ENCODE measurements around the gene SLC35E2B. TPM values are rescaled to one million over a fixed set of nuclear protein-coding genes. Genes with fewer than 3 reads are reported as not detected.
"Not testable (repeated sequence)": the region's sequence is repeated elsewhere in the genome, so short reads cannot be mapped to it uniquely, and the experiment has no call there.

The SLC35E2B gene
- total RNA-seq, 4 donors from 2014 or later = 34.0 to 59.9 (median 48.8) TPM

DNA sequence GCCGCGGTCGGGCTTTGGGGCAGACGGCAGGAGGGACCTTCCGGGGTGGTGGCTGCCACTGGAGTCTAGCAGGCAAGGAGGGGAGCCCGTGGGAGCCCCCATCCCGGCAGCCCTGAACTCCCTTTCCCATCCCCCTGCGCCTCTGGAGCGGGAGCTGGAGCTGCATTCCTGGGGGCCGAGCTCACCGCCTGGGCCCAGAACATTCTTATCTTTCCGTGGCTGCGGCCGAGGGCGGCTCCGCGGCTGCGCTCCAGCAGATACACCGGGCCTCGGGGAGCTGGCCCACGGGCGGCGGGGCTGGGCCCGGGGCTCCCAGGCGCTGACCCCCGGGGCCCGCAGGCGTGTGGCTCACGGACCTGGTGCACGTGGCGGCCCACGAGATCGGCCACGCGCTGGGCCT lies 59.2 kb downstream of the SLC35E2B start:
- peaks cover 39% of the 10 kb centered on the region for H3K4me1 ChIP-seq
- peaks cover 30% of the 10 kb centered on the region for H3K27me3 ChIP-seq
- H3K9me3 ChIP-seq; H3K4me3 ChIP-seq; DNase-seq (ENCODE audit: low spot score in 2 of 2); H3K27ac ChIP-seq: not testable (repeated sequence)
- peaks cover 18% of the 10 kb centered on the region for H3K36me3 ChIP-seq
- no CpG with 5 or more reads among the region's 35 CpGs for WGBS

DNA sequence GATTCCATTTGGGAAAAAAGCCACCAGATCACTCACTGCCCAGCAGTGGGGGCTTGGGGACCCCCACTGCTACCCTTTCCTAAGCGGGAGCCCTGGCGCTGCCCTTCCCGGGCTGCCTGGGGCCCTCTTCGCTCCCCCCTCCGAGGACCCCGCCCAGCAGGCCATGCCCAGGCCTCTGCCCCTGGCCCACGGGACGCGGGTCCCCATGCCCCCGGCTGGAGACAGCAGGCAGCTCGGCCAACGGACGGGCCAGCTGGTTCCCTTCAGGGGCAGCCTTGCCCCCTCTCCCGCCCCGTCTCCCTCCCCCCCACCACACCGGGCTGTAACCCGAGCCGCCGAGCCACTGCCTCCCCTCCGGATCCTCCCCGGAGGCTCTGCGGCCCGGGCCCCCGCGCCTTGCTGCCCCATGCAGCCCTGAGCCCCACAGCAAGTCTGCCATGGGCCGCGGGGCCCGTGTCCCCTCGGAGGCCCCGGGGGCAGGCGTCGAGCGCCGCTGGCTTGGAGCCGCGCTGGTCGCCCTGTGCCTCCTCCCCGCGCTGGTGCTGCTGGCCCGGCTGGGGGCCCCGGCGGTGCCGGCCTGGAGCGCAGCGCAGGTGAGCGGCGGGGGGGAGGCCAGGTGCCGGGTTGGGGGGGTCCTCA lies 60.7 kb downstream of the SLC35E2B start, which contains the start of gene MMP23B:
Gene MMP23B, plus strand, starts transcription at position 392 of the 639 bp plus-strand sequence. Its CDS starts 46 bp downstream, at position 438.
- H3K9me3 ChIP-seq = no peaks in the 10 kb centered on the region
- 0% methylated on average over 2 of the region's 48 CpGs for WGBS
- H3K27ac ChIP-seq = peak within 1 kb of the TSS; percentile 57
- peaks cover 51% of the 10 kb centered on the region for H3K4me1 ChIP-seq
- peak in 1 of 2 donors; percentile 73 for DNase-seq (ENCODE audit: low spot score in 2 of 2)
- H3K27me3 ChIP-seq = peaks cover 30% of the 10 kb centered on the region
- TF ChIP-seq EP300 (IDR thresholded peaks at IDR 0.05) = no peak
- TF ChIP-seq POLR2A (IDR thresholded peaks at IDR 0.05) = no peak
- TF ChIP-seq POLR2AphosphoS5 (IDR thresholded peaks at IDR 0.05) = no peak
- TF ChIP-seq, protein P1, sequence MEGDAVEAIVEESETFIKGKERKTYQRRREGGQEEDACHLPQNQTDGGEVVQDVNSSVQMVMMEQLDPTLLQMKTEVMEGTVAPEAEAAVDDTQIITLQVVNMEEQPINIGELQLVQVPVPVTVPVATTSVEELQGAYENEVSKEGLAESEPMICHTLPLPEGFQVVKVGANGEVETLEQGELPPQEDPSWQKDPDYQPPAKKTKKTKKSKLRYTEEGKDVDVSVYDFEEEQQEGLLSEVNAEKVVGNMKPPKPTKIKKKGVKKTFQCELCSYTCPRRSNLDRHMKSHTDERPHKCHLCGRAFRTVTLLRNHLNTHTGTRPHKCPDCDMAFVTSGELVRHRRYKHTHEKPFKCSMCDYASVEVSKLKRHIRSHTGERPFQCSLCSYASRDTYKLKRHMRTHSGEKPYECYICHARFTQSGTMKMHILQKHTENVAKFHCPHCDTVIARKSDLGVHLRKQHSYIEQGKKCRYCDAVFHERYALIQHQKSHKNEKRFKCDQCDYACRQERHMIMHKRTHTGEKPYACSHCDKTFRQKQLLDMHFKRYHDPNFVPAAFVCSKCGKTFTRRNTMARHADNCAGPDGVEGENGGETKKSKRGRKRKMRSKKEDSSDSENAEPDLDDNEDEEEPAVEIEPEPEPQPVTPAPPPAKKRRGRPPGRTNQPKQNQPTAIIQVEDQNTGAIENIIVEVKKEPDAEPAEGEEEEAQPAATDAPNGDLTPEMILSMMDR (IDR thresholded peaks at IDR 0.05) = no peak
- peak within 1 kb of the TSS; percentile 33 for H3K4me3 ChIP-seq
- H3K36me3 ChIP-seq = peaks cover 11% of the 10 kb centered on the region

DNA sequence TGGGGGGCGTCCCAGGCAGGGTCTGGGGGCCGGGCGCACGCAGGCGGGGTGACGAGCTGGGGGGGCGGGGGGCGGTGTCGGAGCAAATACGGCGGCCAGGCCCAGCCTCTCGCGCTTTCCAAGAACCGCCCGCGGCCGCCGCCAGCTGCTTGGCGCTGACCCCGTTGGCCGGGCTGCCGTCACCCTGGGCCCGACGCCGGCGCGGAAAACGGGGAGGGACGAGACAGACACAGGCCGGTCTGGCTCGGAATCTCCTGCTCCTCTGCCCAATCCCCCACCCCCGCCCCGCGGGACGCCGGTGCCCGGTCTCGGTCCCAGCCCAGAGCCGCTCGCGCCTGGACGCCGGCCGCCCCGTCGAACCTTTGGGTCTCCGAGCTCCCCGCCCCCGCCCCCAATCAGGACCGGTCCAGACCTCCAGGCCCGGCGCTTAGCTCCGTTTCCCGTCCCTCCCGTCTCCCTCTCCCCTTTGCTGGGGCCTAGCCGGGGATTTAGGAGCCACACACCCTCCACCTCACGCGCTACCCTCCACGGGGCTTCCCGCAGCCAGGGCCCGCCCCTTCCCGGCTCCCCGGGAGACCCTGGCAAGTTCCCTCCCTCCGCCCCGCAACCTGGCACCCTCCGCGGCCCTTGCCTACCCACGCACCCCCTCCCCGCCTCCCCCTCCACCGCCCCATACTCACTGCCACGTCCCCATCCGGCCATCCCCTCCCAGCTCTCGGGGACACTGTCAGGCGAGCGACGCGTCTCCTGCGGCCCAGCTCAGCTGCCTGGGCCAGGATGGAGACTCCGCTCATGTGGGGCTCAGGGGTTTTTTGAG lies 61.4 kb downstream of the SLC35E2B start:
- WGBS = 7% methylated on average over 25 of the region's 79 CpGs
- Histone ChIP-seq H3K9me3 (no peaks in the 10 kb centered on the region), H3K4me1 (peaks cover 58% of the 10 kb centered on the region), H3K36me3 (peaks cover 4% of the 10 kb centered on the region), H3K4me3 (peak overlapping the region; percentile 33), H3K27ac (peak overlapping the region; percentile 57), H3K27me3 (peaks cover 30% of the 10 kb centered on the region)
- DNase-seq (ENCODE audit: low spot score in 2 of 2) = peak in 1 of 2 donors; percentile 83
- TF ChIP-seq POLR2AphosphoS5 (IDR thresholded peaks at IDR 0.05) = no peak
- TF ChIP-seq EP300 (IDR thresholded peaks at IDR 0.05) = no peak
- TF ChIP-seq, protein P1 (IDR thresholded peaks at IDR 0.05) = no peak
- TF ChIP-seq POLR2A (IDR thresholded peaks at IDR 0.05) = no peak

DNA sequence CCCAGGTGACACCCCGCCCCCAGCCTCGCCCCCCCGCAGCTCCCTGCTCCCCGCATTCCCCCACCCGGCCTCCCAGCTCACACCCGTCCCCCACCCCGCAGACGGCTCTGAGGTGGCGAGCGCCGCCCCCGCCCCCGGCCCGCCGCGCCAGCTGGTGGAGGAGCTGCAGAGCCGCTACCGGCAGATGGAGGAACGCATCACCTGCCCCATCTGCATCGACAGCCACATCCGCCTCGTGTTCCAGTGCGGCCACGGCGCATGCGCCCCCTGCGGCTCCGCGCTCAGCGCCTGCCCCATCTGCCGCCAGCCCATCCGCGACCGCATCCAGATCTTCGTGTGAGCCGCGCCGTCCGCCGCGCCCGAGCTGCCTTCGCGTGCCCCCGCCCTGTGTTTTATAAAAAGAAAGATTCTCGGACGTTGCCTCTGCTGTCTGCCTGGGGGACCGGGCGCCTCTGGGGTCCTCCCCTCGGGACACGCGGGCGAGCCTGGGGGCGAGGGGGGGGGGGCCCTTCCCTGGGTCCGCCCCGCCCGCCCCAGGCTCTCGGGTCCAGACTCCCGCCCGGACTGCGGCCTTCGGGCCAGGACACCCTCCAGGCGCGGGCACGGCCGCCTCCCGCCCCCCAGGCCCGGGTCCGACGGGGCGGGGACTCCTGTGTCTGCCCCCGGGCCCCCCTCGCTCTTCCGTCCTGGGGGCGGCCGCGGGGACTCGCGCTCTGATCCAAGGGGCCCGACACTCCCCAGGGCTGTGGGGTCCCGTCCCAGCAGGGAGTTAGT lies 62.2 kb downstream of the SLC35E2B start:
- H3K4me1 ChIP-seq = peaks cover 59% of the 10 kb centered on the region
- TF ChIP-seq EP300 (IDR thresholded peaks at IDR 0.05) (no peak), POLR2A (IDR thresholded peaks at IDR 0.05) (peak in 1 of 2 donors; percentile 44)
- DNase-seq (ENCODE audit: low spot score in 2 of 2) = peak; percentile 87 to 91
- H3K27ac ChIP-seq = peak overlapping the region; percentile 57
- peaks cover 30% of the 10 kb centered on the region for H3K27me3 ChIP-seq
- WGBS = 17% methylated on average over 6 of the region's 81 CpGs
- peak overlapping the region; percentile 33 for H3K4me3 ChIP-seq
- no peaks in the 10 kb centered on the region for H3K9me3 ChIP-seq
- H3K36me3 ChIP-seq = peaks cover 4% of the 10 kb centered on the region

DNA sequence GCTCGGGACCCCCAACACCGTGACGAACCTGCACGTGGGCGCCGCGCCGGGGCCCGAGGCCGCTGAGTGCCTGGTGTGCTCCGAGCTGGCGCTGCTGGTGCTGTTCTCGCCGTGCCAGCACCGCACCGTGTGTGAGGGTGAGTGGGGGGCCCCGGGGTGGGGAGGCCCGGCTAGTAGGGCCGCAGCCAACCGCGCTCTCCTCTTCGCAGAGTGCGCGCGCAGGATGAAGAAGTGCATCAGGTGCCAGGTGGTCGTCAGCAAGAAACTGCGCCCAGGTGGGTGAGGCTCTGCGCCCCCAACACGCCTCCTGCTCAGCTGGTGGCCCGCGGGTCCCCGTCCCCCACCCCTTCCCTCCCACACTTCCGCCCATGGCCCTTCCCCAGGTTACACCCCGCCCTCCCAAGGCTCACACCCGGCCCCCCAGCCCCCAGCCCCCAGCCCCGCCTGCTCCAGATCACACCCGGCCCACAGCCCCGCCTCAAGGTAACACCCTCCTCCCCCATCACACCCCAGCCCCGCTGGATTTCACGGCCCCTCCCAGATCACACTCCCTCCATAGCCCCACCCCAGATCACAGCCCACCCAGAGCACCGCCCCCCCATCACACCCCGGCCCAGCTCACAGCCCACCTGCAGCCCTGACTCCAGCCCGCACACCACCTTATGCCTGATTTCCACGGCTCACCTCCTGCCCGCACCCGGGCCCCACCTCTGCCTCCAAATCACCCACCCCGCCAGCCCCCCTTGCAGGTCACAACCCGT lies 63.0 kb downstream of the SLC35E2B start:
- H3K4me3 ChIP-seq = peak overlapping the region; percentile 49
- DNase-seq (ENCODE audit: low spot score in 2 of 2) = peak in 1 of 2 donors; percentile 79
- peaks cover 4% of the 10 kb centered on the region for H3K36me3 ChIP-seq
- H3K9me3 ChIP-seq = no peaks in the 10 kb centered on the region
- peak overlapping the region; percentile 24 for H3K27ac ChIP-seq
- TF ChIP-seq POLR2AphosphoS5 (IDR thresholded peaks at IDR 0.05) (no peak), POLR2A (IDR thresholded peaks at IDR 0.05) (no peak), EP300 (IDR thresholded peaks at IDR 0.05) (no peak)
- TF ChIP-seq, protein P1 (IDR thresholded peaks at IDR 0.05) = no peak
- peaks cover 30% of the 10 kb centered on the region for H3K27me3 ChIP-seq
- 52% methylated on average over 8 of the region's 48 CpGs for WGBS
- peaks cover 59% of the 10 kb centered on the region for H3K4me1 ChIP-seq
